Gastrocnemius medialis (tissue), 4 donors: ENCODE measurements around the gene SLC7A14. TPM values are rescaled to one million over a fixed set of nuclear protein-coding genes. Genes with fewer than 3 reads are reported as not detected.

ENCODE experiments used
- ATAC-seq, 2 donors: fragments of 150-250 bp; one replicate each; pipeline ENCODE4 v1.9.1; 2016
- DNase-seq, 2 donors: peaks; one replicate each; pipeline ENCODE4 v3.0.0-alpha.2; 2019
- H3K27ac ChIP-seq, 4 donors: fragments of 200-600 bp; sonication (generic); 1 replicate in 1 of 4; 2 replicates in 3 of 4; pipeline ENCODE4 v1.5.1; 2016 to 2018; ENCODE audit warnings: mild to moderate bottlenecking in 2 of 4, moderate library complexity in 1 of 4
- H3K27me3 ChIP-seq, 3 donors: fragments of 200-600 bp; sonication (generic) in 2 of 3; 1 replicate in 1 of 3; 2 replicates in 2 of 3; pipeline versions ENCODE4 v1.5.1 to v1.6.0; 2016 to 2019; ENCODE audit warnings: mild to moderate bottlenecking in 1 of 3, moderate library complexity in 1 of 3
- H3K36me3 ChIP-seq, 2 donors: fragments of 200-600 bp; sonication (generic) in 1 of 2; one replicate each; pipeline ENCODE4 v1.5.1; 2017 to 2018
- H3K4me1 ChIP-seq, 2 donors: fragments of 200-600 bp; sonication (generic) in 1 of 2; one replicate each; pipeline ENCODE4 v1.5.1; 2016 to 2017; ENCODE audit warnings: mild to moderate bottlenecking in 2 of 2
- H3K4me3 ChIP-seq, 4 donors: fragments of 200-600 bp; sonication (generic) in 3 of 4; 1 replicate in 1 of 4; 2 replicates in 3 of 4; pipeline ENCODE4 v1.5.1; 2016 to 2019; ENCODE audit warnings: mild to moderate bottlenecking in 2 of 4
- H3K9me3 ChIP-seq, 3 donors: fragments of 200-600 bp; sonication (generic) in 2 of 3; 1 replicate in 1 of 3; 2 replicates in 2 of 3; pipeline ENCODE4 v1.5.1; 2016 to 2019
- CTCF ChIP-seq, 5 experiments: fragments of 450-650 bp in 3 of 5; fragments of 200-600 bp in 2 of 5; sonication (generic) in 2 of 5; IDR thresholded peaks in 4 of 5; conservative IDR thresholded peaks in 1 of 5; 1 replicate in 4 of 5; 2 replicates in 1 of 5; pipeline ENCODE4 v1.5.1; 2016 to 2019; ENCODE audit warnings: antibody characterized with exemption in 5 of 5, mild to moderate bottlenecking in 3 of 5, moderate library complexity in 3 of 5
- POLR2A ChIP-seq, 2 donors: fragments of 450-650 bp; IDR thresholded peaks; one replicate each; pipeline ENCODE4 v1.6.1; 2017; ENCODE audit warnings: antibody characterized with exemption in 2 of 2, mild to moderate bottlenecking in 2 of 2, moderate library complexity in 2 of 2
- in situ Hi-C, 4 donors: fragments of 200-750 bp; cut with MboI; loops; one replicate each; pipeline versions ENCODE4 v1.15.0 to v1.8.0; 2017; ENCODE audit warnings: low sequenced_read_pairs in 4 of 4
- intact Hi-C: fragments of 100-400 bp; cut with DNase I; formaldehyde crosslinking; loops from one replicate; pipeline ENCODE4 v1.15.1; 2023; ENCODE audit warnings: low total_unique reads
- total RNA-seq, 4 donors: library from RNA; depleted of rRNA; stranded (reverse); fragments of >200 nt; gene quantifications; one replicate each; pipeline versions ENCODE4 v1.1.0 to v1.2.3, GENCODE V29; 2016

Gene SLC7A14
- total RNA-seq, 4 donors from 2014 or later: 0.02 TPM; not detected in 3

GRCh38 chr3:170606675-170607074, 20.8 kb upstream of the SLC7A14 start:
- Histone ChIP-seq H3K4me1 (no peaks in the 10 kb centered on the region), H3K36me3 (no peaks in the 10 kb centered on the region), H3K27me3 (no peaks in the 10 kb centered on the region), H3K27ac (no peak overlapping the region), H3K9me3 (no peaks in the 10 kb centered on the region), H3K4me3 (no peak overlapping the region)
- intact Hi-C loops (no loop called here), in situ Hi-C loops (no loop called here)
- no peak for DNase-seq
- TF ChIP-seq POLR2A (IDR thresholded peaks at IDR 0.05): no peak
- no peak for TF ChIP-seq CTCF (IDR thresholded peaks at IDR 0.05 in 4 of 5, conservative IDR thresholded peaks at IDR 0.05 in 1 of 5)
- no peak for ATAC-seq

DNA sequence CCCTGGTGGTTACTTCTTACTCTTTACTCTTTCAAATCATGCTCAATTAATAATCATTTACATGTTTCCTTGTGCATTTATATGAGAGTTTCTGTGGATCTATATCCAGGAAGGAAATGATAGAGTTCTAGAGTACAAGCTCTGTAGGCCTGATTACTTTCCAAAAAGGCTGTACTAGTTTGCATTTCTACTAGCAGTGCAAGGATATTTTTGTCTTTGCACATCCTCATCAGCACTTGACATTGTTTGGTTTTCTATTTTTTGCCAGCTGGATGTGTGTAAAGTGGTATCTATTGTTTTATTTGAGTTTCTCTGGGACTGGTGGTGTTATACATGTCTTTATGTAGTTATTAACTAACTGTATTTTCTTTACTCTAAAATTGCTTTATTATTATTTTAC, 19.6 kb upstream of the SLC7A14 start:
- Histone ChIP-seq H3K9me3 (no peaks in the 10 kb centered on the region), H3K4me3 (no peak overlapping the region), H3K4me1 (no peaks in the 10 kb centered on the region), H3K27ac (no peak overlapping the region), H3K27me3 (no peaks in the 10 kb centered on the region), H3K36me3 (no peaks in the 10 kb centered on the region)
- in situ Hi-C loops (no loop called here), intact Hi-C loops (no loop called here)
- DNase-seq (no peak), ATAC-seq (no peak)
- no peak for TF ChIP-seq CTCF (IDR thresholded peaks at IDR 0.05 in 4 of 5, conservative IDR thresholded peaks at IDR 0.05 in 1 of 5)
- TF ChIP-seq POLR2A (IDR thresholded peaks at IDR 0.05): no peak

- Histone ChIP-seq H3K9me3 (no peaks in the 10 kb centered on the region), H3K36me3 (no peaks in the 10 kb centered on the region), H3K4me3 (no peak overlapping the region), H3K27me3 (no peaks in the 10 kb centered on the region), H3K4me1 (no peaks in the 10 kb centered on the region), H3K27ac (no peak overlapping the region)
- intact Hi-C loops: no loop called here
- no peak for TF ChIP-seq CTCF (IDR thresholded peaks at IDR 0.05 in 4 of 5, conservative IDR thresholded peaks at IDR 0.05 in 1 of 5)
- TF ChIP-seq POLR2A (IDR thresholded peaks at IDR 0.05): no peak
- ATAC-seq: no peak
- in situ Hi-C loops: no loop called here
- DNase-seq: no peak
These were observed 18.1 kb upstream of the SLC7A14 start for GRCh38 chr3:170603770-170604510.

- H3K27ac ChIP-seq: no peak overlapping the region
- intact Hi-C loops (no loop called here), in situ Hi-C loops (no loop called here)
- DNase-seq (no peak), ATAC-seq (no peak)
- no peaks in the 10 kb centered on the region for H3K9me3 ChIP-seq
- no peaks in the 10 kb centered on the region for H3K36me3 ChIP-seq
- H3K4me1 ChIP-seq: no peaks in the 10 kb centered on the region
- H3K4me3 ChIP-seq: no peak overlapping the region
- no peak for TF ChIP-seq CTCF (IDR thresholded peaks at IDR 0.05 in 4 of 5, conservative IDR thresholded peaks at IDR 0.05 in 1 of 5)
- no peak for TF ChIP-seq POLR2A (IDR thresholded peaks at IDR 0.05)
- no peaks in the 10 kb centered on the region for H3K27me3 ChIP-seq
These were observed 16.7 kb upstream of the SLC7A14 start for GRCh38 chr3:170602556-170602955.
